KBM-7 (cell line): ENCODE data around the gene PI4K2B.
"Not testable (repeated sequence)": the region's sequence is repeated elsewhere in the genome, so short reads cannot be mapped to it uniquely, and the experiment has no call there.

Experiments
- DNase-seq: peaks from one replicate; pipeline ENCODE4 v3.0.0-alpha.2; 2015
- in situ Hi-C: fragments of 300-500 bp; cut with MboI; formaldehyde crosslinking; loops from 2 replicates; pipeline ENCODE4 v1.14.3; 2020; ENCODE audit warnings: low sequenced_read_pairs, low pct_unique_long_range_greater_than_20kb, mixed read lengths

The PI4K2B gene

DNA sequence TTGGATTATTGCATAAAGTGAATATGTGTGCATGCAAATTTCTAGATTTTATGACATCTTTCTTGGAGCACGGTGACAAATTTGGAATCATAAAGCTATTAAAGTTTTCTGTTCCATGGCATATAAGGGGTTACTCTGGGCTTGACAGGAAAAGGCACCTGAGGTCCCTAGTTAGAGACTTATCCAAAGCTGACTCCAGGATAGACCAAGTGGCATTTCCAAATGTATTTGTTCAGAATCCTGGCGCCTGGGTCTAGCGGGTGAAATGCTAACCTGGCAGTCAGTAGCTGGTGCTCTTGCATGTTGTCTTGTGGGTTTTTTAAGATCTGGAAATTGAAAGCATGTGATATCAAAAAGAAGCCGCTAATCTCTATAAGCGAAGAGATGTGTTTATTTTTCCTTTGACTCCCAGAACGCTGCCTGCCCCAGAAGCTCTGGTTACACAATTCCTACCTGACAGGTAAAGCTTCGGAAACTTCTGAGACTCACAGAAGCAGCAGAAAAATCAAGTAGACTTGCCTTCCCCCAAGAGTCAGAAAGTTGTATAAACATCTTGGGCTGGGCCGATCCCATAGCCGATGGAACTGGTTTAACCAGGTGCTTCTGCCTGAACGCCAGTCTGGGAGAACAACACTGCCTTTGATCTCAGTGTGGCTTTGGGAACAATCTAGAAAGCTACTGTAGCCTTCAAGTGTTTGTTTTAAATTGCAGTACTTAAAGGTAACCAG lies 65.8 kb downstream of the PI4K2B start:
- in situ Hi-C loops, result no loop called here
- no peak for DNase-seq

DNA sequence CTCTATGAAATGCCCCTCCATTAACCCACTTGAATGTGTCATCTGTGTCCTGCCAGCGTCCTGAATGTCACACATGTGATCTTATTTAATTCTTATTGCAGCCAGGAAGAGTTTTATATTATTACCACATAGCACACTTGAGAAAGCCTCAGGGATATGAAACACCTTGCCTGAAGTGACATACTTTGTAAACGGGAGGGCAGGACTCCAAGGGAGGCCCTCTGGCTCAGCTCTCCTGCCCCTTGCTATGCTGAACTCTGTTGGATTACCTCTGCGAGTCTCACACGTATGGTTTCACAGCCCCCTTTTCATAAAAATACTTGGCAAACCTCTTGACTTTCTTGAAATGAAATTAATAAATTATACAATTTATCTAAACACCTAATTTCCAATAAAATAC lies 67.6 kb downstream of the PI4K2B start:
- in situ Hi-C loops, result no loop called here
- no peak for DNase-seq

DNA sequence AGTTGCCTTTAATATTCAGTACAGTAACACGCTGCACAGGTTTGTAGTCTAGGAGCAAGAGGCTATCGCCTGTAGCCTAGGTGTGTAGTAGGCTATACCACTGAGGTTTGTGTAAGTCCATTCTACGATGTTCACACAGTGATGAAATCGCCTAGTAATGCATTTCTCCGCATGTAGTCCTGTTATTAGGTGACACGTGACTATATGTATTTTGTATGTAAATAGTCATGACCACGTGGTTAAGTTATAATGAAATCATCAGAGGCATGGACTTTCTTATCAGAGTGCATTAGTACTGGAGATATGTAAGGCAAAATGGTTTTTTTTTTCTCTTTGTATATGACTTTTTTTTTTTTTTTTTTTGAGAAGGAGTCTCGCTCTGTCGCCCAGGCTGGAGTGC lies 68.8 kb downstream of the PI4K2B start:
- in situ Hi-C loops, result no loop called here

DNA sequence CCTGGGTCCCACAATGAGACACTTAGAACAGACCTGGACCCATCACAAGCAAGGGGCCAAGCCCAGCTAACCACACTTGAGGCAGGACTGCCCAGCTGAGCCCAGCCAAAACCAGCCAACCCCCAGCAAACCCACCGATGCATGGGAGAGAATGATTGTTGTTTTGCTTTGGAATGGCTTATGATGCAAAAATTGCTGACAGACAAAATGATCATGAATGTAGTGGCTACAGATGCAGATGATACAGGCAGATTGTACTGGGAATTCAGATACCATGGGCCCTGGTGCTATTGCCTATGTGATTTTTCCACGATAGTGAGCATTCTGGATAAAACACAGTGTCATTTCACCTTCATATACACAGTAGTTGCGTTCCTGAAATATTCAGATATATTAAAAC lies 69.7 kb downstream of the PI4K2B start:
- no peak for DNase-seq
- in situ Hi-C loops, result no loop called here

More for the DNA sequence above, 68.8 kb downstream of the PI4K2B start:
- no peak for DNase-seq

DNA sequence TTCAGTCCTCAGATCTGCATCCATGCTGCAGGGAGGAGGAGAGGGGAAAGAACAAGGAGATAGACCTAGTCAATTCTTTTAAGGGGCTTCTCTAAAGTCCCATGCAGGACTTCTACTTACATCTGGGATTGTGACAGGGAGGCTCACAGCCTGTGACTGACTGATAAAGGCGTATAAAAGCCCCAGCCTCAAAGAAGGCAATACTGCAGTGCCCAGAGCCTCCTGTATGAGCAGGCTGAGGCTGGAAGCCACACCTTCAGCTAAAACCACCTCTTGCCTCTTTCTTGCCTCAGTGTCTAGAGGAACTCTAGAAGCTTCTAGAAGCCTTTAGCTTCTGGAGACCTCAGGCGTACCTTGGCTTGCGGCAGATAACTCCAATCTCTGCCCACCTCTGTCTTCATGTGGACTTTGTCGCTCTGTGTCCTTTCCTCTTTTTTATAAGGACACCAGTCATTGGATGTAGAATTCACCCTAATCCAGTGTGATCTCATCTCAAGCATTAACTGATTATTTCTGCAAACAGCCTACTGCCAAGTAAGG lies 72.8 kb downstream of the PI4K2B start:
- in situ Hi-C loops, result no loop called here
- no peak for DNase-seq

DNA sequence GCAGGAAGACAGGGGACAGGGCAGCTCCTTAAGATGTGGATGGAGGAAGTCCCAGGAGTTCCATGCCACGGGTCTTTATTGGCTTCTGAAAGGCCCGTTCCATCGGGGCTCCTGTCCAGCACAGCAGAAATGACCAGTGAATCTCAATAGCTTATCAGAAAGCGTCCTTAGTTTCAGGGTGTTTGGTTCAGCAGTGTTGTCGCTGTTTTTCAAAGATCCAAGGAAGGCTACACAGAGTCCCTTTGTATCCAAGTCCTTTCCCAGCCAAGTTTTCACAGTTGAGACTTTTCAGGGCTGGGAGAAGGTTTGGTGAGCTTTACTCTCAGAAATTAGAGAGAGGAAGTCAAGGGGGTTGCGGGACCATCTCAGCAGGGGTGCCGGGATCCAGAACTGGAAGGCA lies 73.8 kb downstream of the PI4K2B start:
- in situ Hi-C loops, result no loop called here
- no peak for DNase-seq

DNA sequence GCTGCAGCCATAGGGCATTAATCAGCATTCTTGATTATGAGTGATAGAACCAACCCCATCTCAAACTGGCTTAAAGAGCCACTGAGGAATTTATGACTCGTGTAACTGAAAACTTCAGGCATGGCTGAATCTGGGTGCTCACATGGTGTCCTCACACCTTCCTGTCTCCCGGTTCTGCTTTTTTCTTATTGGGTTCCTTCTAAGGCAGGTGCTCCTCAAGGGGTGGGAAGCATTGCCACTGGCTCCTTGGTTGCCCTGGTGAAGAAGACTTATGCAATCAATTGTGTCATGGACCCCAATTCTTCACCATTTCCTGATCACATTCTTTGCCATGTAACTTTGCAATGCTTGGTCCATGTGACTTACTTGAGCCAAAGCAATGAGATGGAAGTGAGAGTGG lies 74.5 kb downstream of the PI4K2B start:
- no peak for DNase-seq
- in situ Hi-C loops, result no loop called here

DNA sequence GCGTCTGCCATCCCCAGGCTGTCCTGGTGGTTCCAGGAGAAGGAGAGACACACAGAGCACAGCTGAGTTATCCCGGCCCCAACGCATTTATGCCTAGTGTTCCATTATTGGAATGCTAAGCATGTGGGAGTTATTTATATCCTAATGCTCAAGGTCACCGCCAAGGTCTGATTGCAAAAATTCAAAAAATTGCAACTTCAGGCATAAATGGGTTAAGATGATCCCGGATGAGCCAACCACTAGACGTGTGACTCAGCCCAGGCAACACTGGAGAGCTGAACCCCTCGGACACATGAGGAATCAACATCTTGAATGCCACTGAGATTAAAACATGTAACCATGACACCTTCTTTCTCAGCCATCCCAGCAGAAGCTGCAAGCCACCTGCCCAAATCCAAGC lies 74.9 kb downstream of the PI4K2B start:
- no peak for DNase-seq
- in situ Hi-C loops, result no loop called here

DNA sequence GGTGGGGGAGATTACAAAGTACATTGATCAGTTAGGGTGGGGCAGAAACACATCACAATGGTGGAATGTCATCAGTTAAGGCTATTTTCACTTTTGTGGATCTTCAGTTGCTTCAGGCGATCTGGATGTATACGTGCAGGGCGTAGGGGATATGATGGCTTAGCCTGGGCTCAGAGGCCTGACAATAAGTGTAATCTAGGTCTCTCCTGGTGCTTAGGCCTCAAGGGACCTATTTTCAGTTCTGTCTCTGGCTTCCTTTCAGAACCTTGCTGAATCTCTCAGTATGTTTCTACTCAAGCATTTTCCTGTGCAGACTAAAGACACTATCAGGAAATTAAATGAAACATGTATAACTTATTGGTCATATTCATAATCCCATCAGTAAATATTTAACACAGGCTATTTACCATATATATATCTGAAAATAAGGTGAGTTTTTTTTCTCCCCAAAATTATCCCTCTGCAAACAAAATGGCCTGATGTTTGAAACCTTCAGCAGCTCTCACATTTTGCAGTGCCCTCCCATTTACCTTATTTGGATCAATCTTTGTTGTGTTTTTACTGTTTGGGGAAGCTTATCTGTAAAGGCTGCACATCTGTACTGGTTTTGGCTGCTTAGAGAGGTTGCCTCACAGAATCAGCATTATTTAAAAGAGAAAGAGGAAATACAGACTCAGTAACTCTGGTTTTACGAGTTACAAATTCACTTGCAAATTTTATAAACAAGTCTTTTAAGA lies 76.4 kb downstream of the PI4K2B start:
- in situ Hi-C loops, result no loop called here
- DNase-seq, result peak; percentile 60

DNA sequence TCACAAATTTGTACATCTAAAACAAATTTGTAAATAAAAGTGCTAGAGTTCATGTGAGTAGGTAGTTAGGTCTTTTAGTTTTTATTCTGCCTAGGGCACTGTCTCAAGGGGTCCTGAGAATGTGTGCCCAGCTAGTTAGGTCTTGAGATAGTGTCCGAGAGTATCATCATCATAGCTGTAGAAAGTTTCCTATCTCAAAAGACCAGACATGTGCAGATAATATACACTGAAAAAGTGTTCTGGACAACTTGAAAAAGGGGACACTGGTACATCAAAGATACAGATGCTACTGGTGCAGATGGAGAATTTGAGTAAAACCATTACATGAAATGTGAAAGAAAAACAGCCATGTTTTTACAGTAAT lies 77.0 kb downstream of the PI4K2B start:
- DNase-seq, result no peak
- in situ Hi-C loops, result no loop called here

DNA sequence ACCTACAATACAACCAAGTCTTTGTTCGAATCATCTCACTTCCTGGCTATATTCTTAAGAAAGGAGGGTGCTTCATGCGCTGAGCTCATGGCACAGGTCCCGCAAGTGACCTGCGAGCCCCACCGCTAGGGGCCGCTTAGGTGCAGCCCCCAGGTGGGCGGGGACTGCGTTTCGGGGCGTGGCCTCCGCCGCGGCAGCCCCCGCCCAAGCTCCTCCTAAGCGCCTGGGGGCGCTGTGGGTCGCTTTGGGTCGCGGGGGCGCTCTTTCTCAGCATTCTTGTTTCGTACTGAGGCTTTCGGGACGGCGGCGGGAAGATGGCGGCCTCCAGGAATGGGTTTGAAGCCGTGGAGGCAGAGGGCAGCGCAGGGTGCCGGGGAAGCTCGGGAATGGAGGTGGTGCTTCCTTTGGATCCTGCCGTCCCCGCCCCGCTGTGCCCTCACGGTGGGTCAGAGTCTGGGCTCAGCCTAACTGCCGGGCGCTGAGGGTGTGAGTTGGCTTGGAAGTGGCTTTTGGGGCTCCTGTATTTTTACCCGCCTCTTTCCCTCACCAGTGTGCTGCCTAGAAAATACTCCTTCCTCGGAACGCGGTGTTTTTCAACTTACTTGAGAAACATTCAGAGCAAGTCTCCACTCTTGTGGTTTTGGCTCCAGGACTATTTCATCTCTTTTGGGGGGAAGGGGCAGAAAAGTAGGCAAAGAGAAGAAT lies 78.8 kb downstream of the PI4K2B start, which contains the start of gene ZCCHC4:
TSS of gene ZCCHC4 (plus strand) at position 279 of the 705 bp plus-strand sequence. CDS start at position 315, 36 bp downstream.
- in situ Hi-C loops, result no loop called here
- peak; percentile 94 for DNase-seq

DNA sequence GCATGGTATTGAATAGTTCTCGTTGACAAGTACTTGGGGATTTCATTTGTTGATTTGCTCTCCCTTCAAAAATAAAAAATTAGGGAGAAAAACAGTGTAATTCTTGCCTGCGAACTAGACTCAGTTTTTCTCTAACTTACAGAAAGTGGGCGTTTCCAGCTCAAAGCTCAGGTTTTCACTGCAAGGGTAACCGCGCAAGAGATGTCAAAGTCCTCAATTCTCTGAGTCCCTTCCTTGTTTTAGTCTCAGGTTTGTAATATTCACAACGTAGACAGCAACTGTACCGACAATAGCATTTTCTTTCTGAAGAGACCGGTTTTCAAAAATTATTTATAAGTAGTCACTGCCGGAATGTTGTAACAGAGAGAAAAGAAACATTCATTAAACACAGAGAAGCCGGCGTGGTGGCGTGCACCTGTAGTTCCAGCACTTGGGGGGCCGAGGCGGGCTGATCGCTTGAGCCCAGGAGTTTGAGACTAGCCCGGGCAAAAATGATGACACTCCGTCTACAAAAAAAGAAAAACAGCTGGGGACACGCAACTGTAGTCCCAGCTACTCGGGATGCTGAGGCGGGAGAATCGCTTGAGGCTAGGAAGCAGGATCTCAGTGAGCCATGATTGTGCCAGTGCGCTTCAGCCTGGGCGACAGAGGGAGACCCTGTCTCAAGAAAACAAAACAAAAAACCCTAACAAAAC lies 79.5 kb downstream of the PI4K2B start:
- DNase-seq, result no peak
- in situ Hi-C loops, result no loop called here

DNA sequence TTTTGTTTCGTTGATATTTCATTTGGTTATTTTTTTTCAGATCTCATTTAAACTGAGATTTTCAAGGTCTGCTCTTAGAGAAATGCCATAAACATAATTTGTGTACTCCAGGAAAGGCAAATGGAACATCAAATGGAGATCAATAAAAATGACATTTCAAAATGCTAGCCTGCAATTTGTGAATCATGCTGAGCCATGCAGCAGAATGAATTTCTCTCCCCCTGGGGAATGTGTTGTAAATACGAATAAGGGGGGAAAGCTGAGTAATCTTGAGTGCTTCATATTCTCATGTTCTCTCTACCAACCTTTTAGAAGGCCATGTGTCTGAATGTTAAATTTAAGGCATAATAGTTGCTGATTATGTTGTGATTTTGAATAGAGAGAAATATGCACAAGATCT lies 86.5 kb downstream of the PI4K2B start:
- in situ Hi-C loops, result no loop called here
- DNase-seq, result no peak

DNA sequence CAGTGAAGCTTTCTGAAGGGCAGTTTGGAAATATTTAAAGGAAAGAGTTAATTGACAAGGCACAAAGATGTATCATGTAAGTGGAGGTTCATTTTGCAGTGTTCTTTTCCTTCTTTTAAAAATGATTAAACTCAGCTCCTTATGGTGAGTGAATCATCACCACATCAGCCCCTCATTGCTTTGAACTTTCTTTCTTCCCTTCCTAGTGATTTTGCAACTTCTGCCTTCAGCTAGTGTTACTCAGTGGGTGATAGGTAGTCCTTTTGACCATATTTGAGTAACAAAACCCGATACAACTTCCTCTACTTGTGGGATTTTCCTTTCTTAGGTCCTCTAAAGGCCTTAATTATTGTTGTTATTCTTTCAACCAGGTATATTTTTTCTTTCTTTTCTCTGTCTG lies 86.9 kb downstream of the PI4K2B start:
- in situ Hi-C loops, result no loop called here
- DNase-seq, result peak; percentile 17

DNA sequence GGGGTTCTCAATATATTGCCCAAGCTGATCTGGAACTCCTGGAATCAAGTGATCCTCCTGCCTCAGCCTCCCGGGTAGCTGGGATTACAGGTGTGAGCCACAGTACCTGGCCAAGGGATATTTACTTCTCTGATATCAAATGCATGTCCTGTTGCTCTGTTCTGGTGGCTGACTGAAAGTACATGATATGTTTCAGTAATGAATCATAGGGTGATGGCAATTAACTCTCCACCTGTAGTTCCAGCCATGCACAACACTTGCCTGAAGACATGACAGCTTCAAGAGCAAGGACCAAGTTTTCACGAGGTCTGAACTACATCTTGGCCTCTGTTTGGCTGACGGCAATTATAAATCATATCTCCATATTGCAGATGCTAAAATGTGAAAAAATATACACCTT lies 87.9 kb downstream of the PI4K2B start:
- no peak for DNase-seq
- in situ Hi-C loops, result no loop called here

DNA sequence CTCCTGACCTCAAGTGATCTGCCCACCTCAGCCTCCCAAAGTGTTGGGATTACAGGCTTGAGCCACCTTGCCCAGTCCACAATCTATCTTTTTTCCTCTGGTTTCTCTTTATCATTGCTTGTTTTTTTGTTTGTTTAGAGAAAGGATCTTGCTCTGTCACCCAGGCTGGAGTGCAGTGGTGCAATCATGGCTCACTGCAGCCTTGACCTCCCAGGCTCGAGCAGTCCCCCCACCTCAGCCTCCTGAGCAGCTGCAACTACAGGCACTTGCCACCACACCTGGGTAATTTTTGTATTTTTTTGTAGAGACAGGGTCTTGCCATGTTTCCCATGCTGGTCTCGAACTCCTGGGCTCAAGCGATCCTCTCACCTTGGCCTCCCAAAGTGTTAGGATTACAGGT lies 94.6 kb downstream of the PI4K2B start:
- DNase-seq, in situ Hi-C loops: not testable (repeated sequence)
